Heart right ventricle (tissue), 16 donors: Measurements from ENCODE around the gene NCAM1. TPM values are rescaled to one million over a fixed set of nuclear protein-coding genes. Genes with fewer than 3 reads are reported as not detected.

Experiments
- ATAC-seq, 8 donors: fragments of 200-7000 bp; cut with Tn5 transposase; one replicate each; pipeline ENCODE4 v1.9.1; 2020; ENCODE audit warnings: mild to moderate bottlenecking in 8 of 8, moderate library complexity in 8 of 8, moderate number of reproducible peaks in 1 of 8
- DNase-seq, 2 donors: peaks; one replicate each; pipeline ENCODE4 v3.0.0-alpha.2; 2020
- H3K27ac ChIP-seq, 10 donors: fragments of 200-600 bp; sonication (generic) in 2 of 10; one replicate each; pipeline versions ENCODE4 v1.5.0 to v1.8.0; 2020 to 2022; ENCODE audit warnings: mild to moderate bottlenecking in 3 of 10
- H3K27me3 ChIP-seq, 7 donors: fragments of 200-600 bp; one replicate each; pipeline ENCODE4 v1.8.0; 2021 to 2022; ENCODE audit warnings: mild to moderate bottlenecking in 2 of 7
- H3K36me3 ChIP-seq, 9 donors: fragments of 200-600 bp; sonication (generic) in 1 of 9; one replicate each; pipeline versions ENCODE4 v1.5.0 to v1.8.0; 2020 to 2022; ENCODE audit warnings: mild to moderate bottlenecking in 2 of 9
- H3K4me1 ChIP-seq, 9 donors: fragments of 200-600 bp; sonication (generic) in 1 of 9; one replicate each; pipeline versions ENCODE4 v1.5.0 to v1.8.0; 2020 to 2022; ENCODE audit warnings: mild to moderate bottlenecking in 4 of 9
- H3K4me3 ChIP-seq, 10 donors: fragments of 200-600 bp; sonication (generic) in 2 of 10; one replicate each; pipeline versions ENCODE4 v1.5.0 to v1.8.0; 2020 to 2022; ENCODE audit warnings: mild to moderate bottlenecking in 7 of 10, moderate library complexity in 2 of 10
- H3K9me3 ChIP-seq, 11 donors: fragments of 200-600 bp in 10 of 11; sonication (generic) in 2 of 11; one replicate each; pipeline versions ENCODE4 v1.5.0 to v1.8.0; 2013 to 2022; ENCODE audit warnings: mild to moderate bottlenecking in 2 of 11, control low read depth in 1 of 11, moderate library complexity in 1 of 11
- CTCF ChIP-seq, 9 donors: fragments of 200-600 bp; sonication (generic) in 2 of 9; IDR thresholded peaks; one replicate each; pipeline versions ENCODE4 v1.5.0 to v1.8.0; 2021 to 2022; ENCODE audit warnings: antibody characterized with exemption in 9 of 9, mild to moderate bottlenecking in 5 of 9, moderate library complexity in 1 of 9
- WGBS, 2 donors: extraction: QIAGEN DNeasy Blood & Tissue Kit; methylation state at CpG; one replicate each; pipeline ENCODE4 v1.1.7; 2013; ENCODE audit warnings: inconsistent platforms in 1 of 2; 5-methylcytosine and 5-hydroxymethylcytosine counted together
- intact Hi-C, 10 donors: fragments of 100-400 bp; cut with DNase I; formaldehyde crosslinking; loops; one replicate each; pipeline versions ENCODE4 v1.11.1 to v1.14.2; 2022
- polyA plus RNA-seq, 2 donors: library from polyadenylated mRNA; stranded (reverse); fragments of 200-250 nt; gene quantifications; one replicate each; pipeline ENCODE4 v1.2.3, GENCODE V29; 2013
- total RNA-seq, 10 donors: library from RNA; stranded (reverse); fragmentation: NEBNext Ultra II Directional in 3 of 10; extraction: Animal tissue kit (Norgen Biotek cat#: 25700) in 3 of 10; gene quantifications; one replicate each; pipeline versions ENCODE4 v1.2.1 to v1.2.4, GENCODE V29; 2021 to 2023
- donor health status: Arrhythmogenic right ventricular cardiomyopathy.
- donor health status: ischemic (EF 13 %, LVEDD 7.1; RV severe dilation, severe dysfunction).
- donor health status: healthy with polysubstance abuse.
- donor health status: DM: no; HTN: yes; CAD: no.
- donor health status: DM: no; HTN: no; CAD: no.
- donor health status: ischemic (EF 25% LVEDD 6.9; RV normal size, moderate dysfunction).
- donor health status: ischemic (EF 25% LVEDD 5.7; RV mildly dilated, moderate dysfunction).
- donor health status: healthy.
- donor health status: DM: yes; HTN: yes; CAD: no.
- donor health status: Ischemic cardiomyopathy.
- donor health status: ischemic (EF 35%, LVEDD 5.7; RV mildly dilated, moderate dysfunction).
- donor health status: nonischemic (EF 11% LVEDD 7.7; RV severe dilation, severe dysfunction).
- donor health status: DM: yes; HTN: yes; CAD: no.
- donor health status: PGD.
- donor health status: ischemic (EF 29% LVEDD 5.4; RV normal size, mild dysfunction).
- donor health status: nonischemic (EF 23%, LVEDD 6.1; RV moderate dilation, normal function).

NCAM1 gene
- total and polyA plus RNA-seq, 12 donors = 76.8 to 454 (median 328) TPM

- Histone ChIP-seq H3K36me3 (no peaks in the 10 kb centered on the region), H3K27ac (no peak overlapping the region), H3K4me3 (no peak overlapping the region), H3K27me3 (peaks cover 0 to 3% (median 0%) of the 10 kb centered on the region in 7 donors), H3K4me1 (peaks cover 0 to 39% (median 23%) of the 10 kb centered on the region in 9 donors), H3K9me3 (no peaks in the 10 kb centered on the region)
- no peak for TF ChIP-seq CTCF (IDR thresholded peaks at IDR 0.05)
- 46 to 58% methylated on average over 1 of the region's 1 CpG for WGBS, 2 donors
- intact Hi-C loops = no loop called here
- DNase-seq = no peak
- no peak for ATAC-seq
Observed at GRCh38 chr11:113121746-113122145, 160.5 kb downstream of the NCAM1 start.

GRCh38 chr11:113124006-113124405, 162.8 kb downstream of the NCAM1 start:
- no peak for DNase-seq
- no peak overlapping the region for H3K27ac ChIP-seq
- no peak overlapping the region for H3K4me3 ChIP-seq
- intact Hi-C loops = no loop called here
- TF ChIP-seq CTCF (IDR thresholded peaks at IDR 0.05) = no peak
- 87 to 92% methylated on average over 3 of the region's 3 CpGs for WGBS, 2 donors
- H3K9me3 ChIP-seq = no peaks in the 10 kb centered on the region
- peaks cover 0 to 1% (median 0%) of the 10 kb centered on the region in 7 donors for H3K27me3 ChIP-seq
- H3K4me1 ChIP-seq = peaks cover 0 to 39% (median 11%) of the 10 kb centered on the region in 9 donors
- no peaks in the 10 kb centered on the region for H3K36me3 ChIP-seq
- no peak for ATAC-seq

GRCh38 chr11:113124578-113124977, 163.4 kb downstream of the NCAM1 start:
- DNase-seq = no peak
- intact Hi-C loops = no loop called here
- no peak for TF ChIP-seq CTCF (IDR thresholded peaks at IDR 0.05)

GRCh38 chr11:113129261-113129992, 168.2 kb downstream of the NCAM1 start:
- no peak overlapping the region for H3K4me3 ChIP-seq
- H3K9me3 ChIP-seq = no peaks in the 10 kb centered on the region
- peaks cover 0 to 52% (median 23%) of the 10 kb centered on the region in 9 donors for H3K4me1 ChIP-seq
- DNase-seq (no peak), ATAC-seq (no peak)
- 91 to 94% methylated on average over 5 of the region's 5 CpGs for WGBS, 2 donors
- intact Hi-C loops = no loop called here
- no peak overlapping the region for H3K27ac ChIP-seq
- TF ChIP-seq CTCF (IDR thresholded peaks at IDR 0.05) = no peak
- H3K36me3 ChIP-seq = no peaks in the 10 kb centered on the region
- no peaks in the 10 kb centered on the region for H3K27me3 ChIP-seq

More at GRCh38 chr11:113124578-113124977, 163.4 kb downstream of the NCAM1 start:
- peaks cover 0 to 35% (median 9%) of the 10 kb centered on the region in 9 donors for H3K4me1 ChIP-seq
- 87 to 90% methylated on average over 8 of the region's 8 CpGs for WGBS, 2 donors
- H3K4me3 ChIP-seq = no peak overlapping the region
- ATAC-seq = no peak
- no peak overlapping the region for H3K27ac ChIP-seq
- H3K27me3 ChIP-seq = no peaks in the 10 kb centered on the region
- H3K36me3 ChIP-seq = no peaks in the 10 kb centered on the region
- H3K9me3 ChIP-seq = no peaks in the 10 kb centered on the region
